ENCODE data around the gene TMUB1.

The TMUB1 gene

GRCh38 chr7:151080067-151080521 is 3.2 kb downstream of the TMUB1 start:
- H3K4me2 ChIP-seq (ENCODE audit: low read length) = peak overlapping the region; percentile 88
- peak overlapping the region; percentile 59 for H3K27ac ChIP-seq (ENCODE audit: low read length)
- peaks cover 44% of the 10 kb centered on the region for H3K4me1 ChIP-seq (ENCODE audit: low read length)
- H3K9me3 ChIP-seq (ENCODE audit: insufficient read depth, low read length) = no peaks in the 10 kb centered on the region
- no peak for TF ChIP-seq EZH2phosphoT487 (IDR thresholded peaks at IDR 0.05; ENCODE audit: low read depth)
- H3K79me2 ChIP-seq (ENCODE audit: low read length) = peaks cover 43% of the 10 kb centered on the region
- peak overlapping the region; percentile 92 for H3K9ac ChIP-seq (ENCODE audit: low read length)
- H2AFZ ChIP-seq (ENCODE audit: low read depth, low read length) = no peak overlapping the region
- no peaks in the 10 kb centered on the region for H4K20me1 ChIP-seq (ENCODE audit: insufficient read depth, low read length)
- peak overlapping the region; percentile 94 for H3K4me3 ChIP-seq (ENCODE audit: low read length)
- no peaks in the 10 kb centered on the region for H3K27me3 ChIP-seq (ENCODE audit: low read depth, low read length)
- peaks cover 14% of the 10 kb centered on the region for H3K36me3 ChIP-seq (replicated peaks; ENCODE audit: low read depth, low read length)

- Histone ChIP-seq H3K27me3 (ENCODE audit: low read depth, low read length) (no peaks in the 10 kb centered on the region), H3K4me3 (ENCODE audit: low read length) (peak overlapping the region; percentile 94), H3K4me1 (ENCODE audit: low read length) (peaks cover 40% of the 10 kb centered on the region), H3K9me3 (ENCODE audit: insufficient read depth, low read length) (no peaks in the 10 kb centered on the region), H3K4me2 (ENCODE audit: low read length) (peak overlapping the region; percentile 88), H2AFZ (ENCODE audit: low read depth, low read length) (no peak overlapping the region), H3K9ac (ENCODE audit: low read length) (peak overlapping the region; percentile 92), H4K20me1 (ENCODE audit: insufficient read depth, low read length) (no peaks in the 10 kb centered on the region), H3K79me2 (ENCODE audit: low read length) (peaks cover 43% of the 10 kb centered on the region), H3K36me3 (replicated peaks; ENCODE audit: low read depth, low read length) (peaks cover 20% of the 10 kb centered on the region), H3K27ac (ENCODE audit: low read length) (no peak overlapping the region)
- TF ChIP-seq CTCF (IDR thresholded peaks at IDR 0.05; ENCODE audit: low read depth, low read length) (no peak), EZH2phosphoT487 (IDR thresholded peaks at IDR 0.05; ENCODE audit: low read depth) (no peak)
Measured at GRCh38 chr7:151079199-151079910, 3.9 kb downstream of the TMUB1 start.

GRCh38 chr7:151078233-151079040 is 4.9 kb downstream of the TMUB1 start:
- Histone ChIP-seq H3K27ac (ENCODE audit: low read length) (no peak overlapping the region), H3K4me3 (ENCODE audit: low read length) (no peak overlapping the region), H3K9me3 (ENCODE audit: insufficient read depth, low read length) (no peaks in the 10 kb centered on the region), H3K4me1 (ENCODE audit: low read length) (peaks cover 35% of the 10 kb centered on the region), H3K79me2 (ENCODE audit: low read length) (peaks cover 43% of the 10 kb centered on the region), H3K27me3 (ENCODE audit: low read depth, low read length) (no peaks in the 10 kb centered on the region), H3K4me2 (ENCODE audit: low read length) (peak overlapping the region; percentile 5; the same call in 1 of the 2 replicates), H2AFZ (ENCODE audit: low read depth, low read length) (no peak overlapping the region), H4K20me1 (ENCODE audit: insufficient read depth, low read length) (no peaks in the 10 kb centered on the region), H3K36me3 (replicated peaks; ENCODE audit: low read depth, low read length) (peaks cover 20% of the 10 kb centered on the region), H3K9ac (ENCODE audit: low read length) (no peak overlapping the region)
- TF ChIP-seq EZH2phosphoT487 (IDR thresholded peaks at IDR 0.05; ENCODE audit: low read depth) = no peak
- no peak for TF ChIP-seq CTCF (IDR thresholded peaks at IDR 0.05; ENCODE audit: low read depth, low read length)

- Histone ChIP-seq H3K27me3 (ENCODE audit: low read depth, low read length) (no peaks in the 10 kb centered on the region), H3K9me3 (ENCODE audit: insufficient read depth, low read length) (no peaks in the 10 kb centered on the region), H3K9ac (ENCODE audit: low read length) (no peak overlapping the region), H3K4me1 (ENCODE audit: low read length) (peaks cover 35% of the 10 kb centered on the region), H2AFZ (ENCODE audit: low read depth, low read length) (no peak overlapping the region), H3K4me3 (ENCODE audit: low read length) (no peak overlapping the region), H3K27ac (ENCODE audit: low read length) (peak overlapping the region; percentile 17; the same call in 1 of the 2 replicates), H3K4me2 (ENCODE audit: low read length) (no peak overlapping the region), H3K36me3 (replicated peaks; ENCODE audit: low read depth, low read length) (peaks cover 20% of the 10 kb centered on the region), H4K20me1 (ENCODE audit: insufficient read depth, low read length) (no peaks in the 10 kb centered on the region), H3K79me2 (ENCODE audit: low read length) (peaks cover 40% of the 10 kb centered on the region)
- no peak for TF ChIP-seq EZH2phosphoT487 (IDR thresholded peaks at IDR 0.05; ENCODE audit: low read depth)
- no peak for TF ChIP-seq CTCF (IDR thresholded peaks at IDR 0.05; ENCODE audit: low read depth, low read length)
Measured at GRCh38 chr7:151077705-151078232, 5.5 kb downstream of the TMUB1 start.

All from OCI-LY3 (cell line).